Gastrocnemius medialis (tissue), 4 donors: Measurements from ENCODE around the gene RYR2. TPM values are rescaled to one million over a fixed set of nuclear protein-coding genes. Genes with fewer than 3 reads are reported as not detected.

ENCODE experiments used
- ATAC-seq, 2 donors: fragments of 150-250 bp; one replicate each; pipeline ENCODE4 v1.9.1; 2016
- DNase-seq, 2 donors: peaks; one replicate each; pipeline ENCODE4 v3.0.0-alpha.2; 2019
- H3K27ac ChIP-seq, 4 donors: fragments of 200-600 bp; sonication (generic); 1 replicate in 1 of 4; 2 replicates in 3 of 4; pipeline ENCODE4 v1.5.1; 2016 to 2018; ENCODE audit warnings: mild to moderate bottlenecking in 2 of 4, moderate library complexity in 1 of 4
- H3K27me3 ChIP-seq, 3 donors: fragments of 200-600 bp; sonication (generic) in 2 of 3; 1 replicate in 1 of 3; 2 replicates in 2 of 3; pipeline versions ENCODE4 v1.5.1 to v1.6.0; 2016 to 2019; ENCODE audit warnings: mild to moderate bottlenecking in 1 of 3, moderate library complexity in 1 of 3
- H3K36me3 ChIP-seq, 2 donors: fragments of 200-600 bp; sonication (generic) in 1 of 2; one replicate each; pipeline ENCODE4 v1.5.1; 2017 to 2018
- H3K4me1 ChIP-seq, 2 donors: fragments of 200-600 bp; sonication (generic) in 1 of 2; one replicate each; pipeline ENCODE4 v1.5.1; 2016 to 2017; ENCODE audit warnings: mild to moderate bottlenecking in 2 of 2
- H3K4me3 ChIP-seq, 4 donors: fragments of 200-600 bp; sonication (generic) in 3 of 4; 1 replicate in 1 of 4; 2 replicates in 3 of 4; pipeline ENCODE4 v1.5.1; 2016 to 2019; ENCODE audit warnings: mild to moderate bottlenecking in 2 of 4
- H3K9me3 ChIP-seq, 3 donors: fragments of 200-600 bp; sonication (generic) in 2 of 3; 1 replicate in 1 of 3; 2 replicates in 2 of 3; pipeline ENCODE4 v1.5.1; 2016 to 2019
- CTCF ChIP-seq, 5 experiments: fragments of 450-650 bp in 3 of 5; fragments of 200-600 bp in 2 of 5; sonication (generic) in 2 of 5; IDR thresholded peaks in 4 of 5; conservative IDR thresholded peaks in 1 of 5; 1 replicate in 4 of 5; 2 replicates in 1 of 5; pipeline ENCODE4 v1.5.1; 2016 to 2019; ENCODE audit warnings: antibody characterized with exemption in 5 of 5, mild to moderate bottlenecking in 3 of 5, moderate library complexity in 3 of 5
- POLR2A ChIP-seq, 2 donors: fragments of 450-650 bp; IDR thresholded peaks; one replicate each; pipeline ENCODE4 v1.6.1; 2017; ENCODE audit warnings: antibody characterized with exemption in 2 of 2, mild to moderate bottlenecking in 2 of 2, moderate library complexity in 2 of 2
- in situ Hi-C, 4 donors: fragments of 200-750 bp; cut with MboI; loops; one replicate each; pipeline versions ENCODE4 v1.15.0 to v1.8.0; 2017; ENCODE audit warnings: low sequenced_read_pairs in 4 of 4
- intact Hi-C: fragments of 100-400 bp; cut with DNase I; formaldehyde crosslinking; loops from one replicate; pipeline ENCODE4 v1.15.1; 2023; ENCODE audit warnings: low total_unique reads
- total RNA-seq, 4 donors: library from RNA; depleted of rRNA; stranded (reverse); fragments of >200 nt; gene quantifications; one replicate each; pipeline versions ENCODE4 v1.1.0 to v1.2.3, GENCODE V29; 2016

Gene RYR2
- total RNA-seq, 4 donors from 2014 or later: 0.04 to 0.16 (median 0.07) TPM

GRCh38 chr1:237180256-237180655 is 138.3 kb downstream of the RYR2 start:
- intact Hi-C loops (no loop called here), in situ Hi-C loops (no loop called here)
- DNase-seq: no peak
- Histone ChIP-seq H3K9me3 (no peaks in the 10 kb centered on the region), H3K36me3 (no peaks in the 10 kb centered on the region), H3K27ac (no peak overlapping the region), H3K4me3 (no peak overlapping the region), H3K27me3 (no peaks in the 10 kb centered on the region), H3K4me1 (no peaks in the 10 kb centered on the region)
- no peak for ATAC-seq
- TF ChIP-seq CTCF (IDR thresholded peaks at IDR 0.05 in 4 of 5, conservative IDR thresholded peaks at IDR 0.05 in 1 of 5): no peak
- TF ChIP-seq POLR2A (IDR thresholded peaks at IDR 0.05): no peak

GRCh38 chr1:237181743-237182317 is 139.8 kb downstream of the RYR2 start:
- no peak for DNase-seq
- in situ Hi-C loops: no loop called here
- Histone ChIP-seq H3K36me3 (no peaks in the 10 kb centered on the region), H3K9me3 (no peaks in the 10 kb centered on the region), H3K27me3 (no peaks in the 10 kb centered on the region), H3K4me1 (no peaks in the 10 kb centered on the region), H3K4me3 (no peak overlapping the region), H3K27ac (no peak overlapping the region)
- intact Hi-C loops: no loop called here
- ATAC-seq: no peak
- no peak for TF ChIP-seq POLR2A (IDR thresholded peaks at IDR 0.05)
- no peak for TF ChIP-seq CTCF (IDR thresholded peaks at IDR 0.05 in 4 of 5, conservative IDR thresholded peaks at IDR 0.05 in 1 of 5)

- Histone ChIP-seq H3K36me3 (no peaks in the 10 kb centered on the region), H3K27ac (no peak overlapping the region), H3K9me3 (no peaks in the 10 kb centered on the region), H3K27me3 (no peaks in the 10 kb centered on the region), H3K4me1 (no peaks in the 10 kb centered on the region), H3K4me3 (no peak overlapping the region)
- intact Hi-C loops: no loop called here
- in situ Hi-C loops: no loop called here
- no peak for TF ChIP-seq POLR2A (IDR thresholded peaks at IDR 0.05)
- TF ChIP-seq CTCF (IDR thresholded peaks at IDR 0.05 in 4 of 5, conservative IDR thresholded peaks at IDR 0.05 in 1 of 5): no peak
- DNase-seq (no peak), ATAC-seq (no peak)
Observed at GRCh38 chr1:237183963-237184540, 142.1 kb downstream of the RYR2 start.

GRCh38 chr1:237186675-237187074 is 144.7 kb downstream of the RYR2 start:
- ATAC-seq: no peak
- DNase-seq: no peak
- Histone ChIP-seq H3K36me3 (no peaks in the 10 kb centered on the region), H3K4me1 (no peaks in the 10 kb centered on the region), H3K27ac (no peak overlapping the region), H3K9me3 (no peaks in the 10 kb centered on the region), H3K27me3 (no peaks in the 10 kb centered on the region), H3K4me3 (no peak overlapping the region)
- intact Hi-C loops: no loop called here
- TF ChIP-seq CTCF (IDR thresholded peaks at IDR 0.05 in 4 of 5, conservative IDR thresholded peaks at IDR 0.05 in 1 of 5): no peak
- no peak for TF ChIP-seq POLR2A (IDR thresholded peaks at IDR 0.05)
- in situ Hi-C loops: no loop called here

- Histone ChIP-seq H3K27ac (no peak overlapping the region), H3K4me3 (no peak overlapping the region)
- ATAC-seq: no peak
Observed at GRCh38 chr1:237187842-237188241, 145.9 kb downstream of the RYR2 start.

More at GRCh38 chr1:237187842-237188241, 145.9 kb downstream of the RYR2 start:
- intact Hi-C loops: no loop called here
- H3K9me3 ChIP-seq: no peaks in the 10 kb centered on the region
- no peaks in the 10 kb centered on the region for H3K27me3 ChIP-seq
- no peak for TF ChIP-seq CTCF (IDR thresholded peaks at IDR 0.05 in 4 of 5, conservative IDR thresholded peaks at IDR 0.05 in 1 of 5)
- TF ChIP-seq POLR2A (IDR thresholded peaks at IDR 0.05): no peak
- H3K4me1 ChIP-seq: no peaks in the 10 kb centered on the region
- H3K36me3 ChIP-seq: no peaks in the 10 kb centered on the region
- in situ Hi-C loops: no loop called here
- no peak for DNase-seq
